ENCODE data around the gene NEMF.
"Not testable (repeated sequence)": the region's sequence is repeated elsewhere in the genome, so short reads cannot be mapped to it uniquely, and the experiment has no call there.

The NEMF gene

GRCh38 chr14:49745191-49745590 lies 107.4 kb downstream of the NEMF start:
- no peak for DNase-seq

GRCh38 chr14:49735669-49736068 lies 116.9 kb downstream of the NEMF start:
- not testable (repeated sequence) for DNase-seq

GRCh38 chr14:49733836-49734235 lies 118.8 kb downstream of the NEMF start:
- DNase-seq: no peak

GRCh38 chr14:49732896-49733295 lies 119.7 kb downstream of the NEMF start:
- DNase-seq: no peak

Measured in DMS53 (cell line).